GM12891 (cell line): ENCODE measurements around the gene NEGR1.

Experiments used
- PAX5 ChIP-seq: IDR thresholded peaks from 2 replicates; pipeline ENCODE4 v1.6.1; 2011; ENCODE audit warnings: low read length, moderate library complexity, mild to moderate bottlenecking; ENCODE audit not compliant: insufficient read depth, severe bottlenecking
- POLR2A ChIP-seq: IDR thresholded peaks from 2 replicates; pipeline ENCODE4 v1.6.1; 2011; ENCODE audit warnings: low read depth, low read length, control low read depth
- POLR2AphosphoS5 ChIP-seq: IDR thresholded peaks from 2 replicates; pipeline ENCODE4 v1.6.1; 2011; ENCODE audit warnings: low read depth, low read length, control low read depth
- SPI1 ChIP-seq: IDR thresholded peaks from 2 replicates; pipeline ENCODE4 v1.6.1; 2011; ENCODE audit warnings: low read depth, low read length, control low read depth
- TAF1 ChIP-seq: IDR thresholded peaks from 2 replicates; pipeline ENCODE4 v1.6.1; 2011; ENCODE audit warnings: low read depth, low read length, control low read depth

GRCh38 chr1:71785000-71785399 is 497.3 kb downstream of the NEGR1 start:
- TF ChIP-seq TAF1 (no peak), POLR2AphosphoS5 (no peak), POLR2A (no peak), SPI1 (no peak), PAX5 (no peak)
